Ascending aorta (tissue), 2 donors: ENCODE data around the gene PLEKHB2. TPM values are rescaled to one million over a fixed set of nuclear protein-coding genes. Genes with fewer than 3 reads are reported as not detected.
"Not testable (repeated sequence)": the region's sequence is repeated elsewhere in the genome, so short reads cannot be mapped to it uniquely, and the experiment has no call there.

Source experiments
- DNase-seq, 2 donors: peaks; one replicate each; pipeline ENCODE4 v3.0.0-alpha.2; 2019; ENCODE audit warnings: low spot score in 2 of 2
- H3K27ac ChIP-seq, 2 donors: fragments of 200-600 bp; sonication (generic); one replicate each; pipeline ENCODE4 v1.5.1; 2016 to 2017; ENCODE audit warnings: mild to moderate bottlenecking in 1 of 2
- H3K27me3 ChIP-seq: fragments of 200-600 bp; sonication (generic); one replicate; pipeline ENCODE4 v1.5.1; 2017
- H3K36me3 ChIP-seq, 2 donors: fragments of 200-600 bp; sonication (generic); one replicate each; pipeline ENCODE4 v1.5.1; 2016
- H3K4me1 ChIP-seq, 2 donors: fragments of 200-600 bp; sonication (generic); one replicate each; pipeline ENCODE4 v1.5.1; 2016 to 2017; ENCODE audit warnings: mild to moderate bottlenecking in 1 of 2
- H3K4me3 ChIP-seq, 2 donors: fragments of 200-600 bp; sonication (generic); one replicate each; pipeline ENCODE4 v1.5.1; 2016 to 2017; ENCODE audit warnings: mild to moderate bottlenecking in 1 of 2
- H3K9me3 ChIP-seq, 2 donors: fragments of 200-600 bp; sonication (generic); one replicate each; pipeline ENCODE4 v1.5.1; 2016
- intact Hi-C: fragments of 100-400 bp; cut with DNase I; formaldehyde crosslinking; loops from one replicate; pipeline ENCODE4 v1.15.1; 2023
- total RNA-seq: library from RNA; depleted of rRNA; stranded (reverse); fragments of >200 nt; gene quantifications from one replicate; pipeline ENCODE4 v1.1.0, GENCODE V29; 2016

Gene PLEKHB2
- total RNA-seq, 1 donor from 2014 or later = 61.7 TPM

DNA sequence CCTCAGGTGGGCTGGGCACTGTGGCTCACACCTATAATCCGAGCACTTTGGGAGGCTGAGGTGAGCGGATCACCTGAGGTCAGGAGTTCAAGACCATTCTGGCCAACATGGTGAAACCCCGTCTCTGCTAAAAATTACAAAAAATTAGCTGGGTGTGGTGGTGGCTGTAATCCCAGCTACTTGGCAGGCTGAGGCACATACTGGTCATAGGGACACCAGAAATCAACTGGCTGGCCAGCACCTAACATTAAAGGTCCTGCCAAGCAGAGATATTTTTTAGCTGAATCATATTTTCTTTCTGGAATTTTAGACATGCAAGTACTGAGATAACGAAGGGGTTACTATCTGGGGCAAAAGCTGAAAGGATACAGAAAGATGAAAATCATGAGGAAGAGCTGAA is 76.3 kb downstream of the PLEKHB2 start:
- H3K4me1 ChIP-seq, H3K4me3 ChIP-seq, H3K27me3 ChIP-seq, H3K36me3 ChIP-seq, intact Hi-C loops, H3K9me3 ChIP-seq, DNase-seq, H3K27ac ChIP-seq: not testable (repeated sequence)

DNA sequence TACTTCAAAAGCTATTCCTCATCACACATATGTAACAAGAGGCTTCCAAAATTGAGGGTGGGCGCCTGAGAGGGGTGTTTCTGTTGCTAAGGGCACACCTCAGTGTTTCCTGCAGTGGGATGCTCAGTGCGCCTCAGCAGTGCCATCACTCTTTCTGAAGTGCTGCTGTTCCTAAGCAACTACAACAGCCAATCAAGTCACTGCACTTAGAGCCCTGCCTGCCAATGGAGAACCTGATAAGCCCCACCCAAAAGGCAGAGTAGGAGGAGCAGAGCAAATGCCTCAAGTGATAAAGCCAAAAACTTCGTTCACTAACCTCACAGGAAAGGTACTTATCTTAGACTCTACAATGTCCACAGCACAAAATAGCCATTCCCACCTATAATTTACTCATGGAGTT is 88.3 kb downstream of the PLEKHB2 start:
- H3K27ac ChIP-seq, H3K27me3 ChIP-seq, H3K4me1 ChIP-seq, DNase-seq, H3K36me3 ChIP-seq, H3K9me3 ChIP-seq, H3K4me3 ChIP-seq, intact Hi-C loops: not testable (repeated sequence)

DNA sequence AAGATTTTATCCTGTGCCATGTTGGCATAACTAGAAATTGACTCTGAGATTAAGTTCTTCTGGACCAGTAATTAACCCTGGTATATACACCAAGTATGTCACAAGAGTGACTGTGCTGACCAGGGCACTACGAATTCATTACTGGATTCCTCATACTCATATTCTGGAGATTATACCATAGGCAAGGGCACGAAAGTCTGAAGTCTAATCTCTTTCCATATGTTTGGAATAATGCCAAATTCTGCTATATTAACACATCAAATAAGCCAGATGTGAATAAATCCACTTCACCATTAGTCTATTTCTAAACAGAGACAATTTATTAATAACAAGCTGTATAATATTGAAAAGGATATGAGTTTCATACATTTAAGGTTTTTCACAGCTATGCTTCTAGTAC is 91.0 kb downstream of the PLEKHB2 start:
- H3K4me3 ChIP-seq, H3K9me3 ChIP-seq, intact Hi-C loops, H3K27ac ChIP-seq, H3K27me3 ChIP-seq, DNase-seq, H3K36me3 ChIP-seq, H3K4me1 ChIP-seq: not testable (repeated sequence)

Other genes starting within 250 kb of the PLEKHB2 start
- 64.3 TPM for gene FAM168B, start 11.9 kb upstream of the PLEKHB2 start, total RNA-seq
- not detected for gene POTEE, start 104.2 kb downstream of the PLEKHB2 start, total RNA-seq